HCT116 (cell line): ENCODE measurements around the gene EN2. TPM values are rescaled to one million over a fixed set of nuclear protein-coding genes. Genes with fewer than 3 reads are reported as not detected.

Source experiments
- ATAC-seq: fragments of 200-7000 bp; cut with Tn5 transposase; 2 replicates; pipeline ENCODE4 v1.9.1; 2020; ENCODE audit warnings: mild to moderate bottlenecking, moderate library complexity
- BruUV-seq: library from RNA; stranded (reverse); fragments of 400-500 nt; replicated peaks from 2 replicates; lab custom pipeline; 2021; lab: Mats Ljungman, UMichigan
- CTCF ChIA-PET: fragments of 300-600 bp; sonication (Branson Sonifier 250); formaldehyde crosslinking; loops from one replicate; lab custom pipeline; 2021; ENCODE audit warnings: antibody characterized with exemption; lab: Charles Lee
- POLR2A ChIA-PET: fragments of 300-600, 350-600 bp; sonication (Branson Sonifier 250); formaldehyde crosslinking; loops from one replicate; lab custom pipeline; 2021; ENCODE audit warnings: antibody characterized with exemption; lab: Charles Lee
- RAD21 ChIA-PET, 2 experiments: fragments of 300-600 bp; sonication (Branson Sonifier 250); formaldehyde crosslinking; loops; one replicate each; lab custom pipeline; 2023; ENCODE audit warnings: low total read pairs in 2 of 2; ENCODE audit not compliant: uncharacterized antibody in 2 of 2, unreplicated experiment in 2 of 2, low non-redundant PET in 1 of 2; lab: Charles Lee
- DNase-seq: peaks from one replicate; pipeline ENCODE4 v3.0.0-alpha.2; 2010; ENCODE audit warnings: low read depth, low spot score
- H2AFZ ChIP-seq: fragments of 200-600 bp; shearing (Covaris generic), sonication (generic); 2 replicates; pipeline ENCODE4 v1.6.1; 2017; ENCODE audit warnings: low read depth, mixed run types, mixed read lengths, antibody characterized with exemption, low read length; ENCODE audit not compliant: poor library complexity, severe bottlenecking
- H3K27ac ChIP-seq: 2 replicates; pipeline ENCODE4 v1.5.1; 2012; ENCODE audit warnings: low read depth, low read length
- H3K27me3 ChIP-seq: fragments of 200-600 bp; sonication (generic); 2 replicates; pipeline ENCODE4 v1.6.1; 2016; ENCODE audit warnings: mixed run types, low read length, mixed read lengths; ENCODE audit not compliant: insufficient read depth
- H3K36me3 ChIP-seq, 2 experiments: fragments of 200-500 bp in 1 of 2; fragments of 200-600 bp in 1 of 2; sonication (Bioruptor generic) in 1 of 2; sonication (generic) in 1 of 2; 2 replicates each; pipeline versions ENCODE4 v1.5.1 to v1.6.1; 2014 to 2016; ENCODE audit warnings: low read length in 2 of 2, inconsistent platforms in 1 of 2, mixed read lengths in 1 of 2, mixed run types in 1 of 2; ENCODE audit not compliant: insufficient read depth in 2 of 2, control insufficient read depth in 1 of 2
- H3K4me1 ChIP-seq, 2 experiments: fragments of 200-600 bp in 1 of 2; sonication (generic) in 1 of 2; 2 replicates each; pipeline versions ENCODE4 v1.5.1 to v1.6.1; 2012 to 2017; ENCODE audit warnings: low read length in 2 of 2, inconsistent platforms in 1 of 2, mild to moderate bottlenecking in 1 of 2, mixed read lengths in 1 of 2, mixed run types in 1 of 2, moderate library complexity in 1 of 2; ENCODE audit not compliant: insufficient read depth in 2 of 2, control insufficient read depth in 1 of 2
- H3K4me2 ChIP-seq: fragments of 200-600 bp; sonication (generic); 2 replicates; pipeline ENCODE4 v1.6.1; 2017; ENCODE audit warnings: mixed run types, low read length, mixed read lengths
- H3K4me3 ChIP-seq, 2 experiments: fragments of 200-600 bp in 1 of 2; sonication (generic) in 1 of 2; replicated peaks in 1 of 2; 2 replicates each; pipeline ENCODE4 v1.5.1; 2011 to 2016; ENCODE audit warnings: low read length in 2 of 2, control low read depth in 1 of 2, low read depth in 1 of 2, mild to moderate bottlenecking in 1 of 2, mixed read lengths in 1 of 2, mixed run types in 1 of 2
- H3K79me2 ChIP-seq: fragments of 200-600 bp; sonication (generic); 2 replicates; pipeline ENCODE4 v1.6.1; 2017; ENCODE audit warnings: mild to moderate bottlenecking, mixed run types, low read length, moderate library complexity, mixed read lengths; ENCODE audit not compliant: insufficient read depth
- H3K9ac ChIP-seq: fragments of 200-600 bp; sonication (generic); 2 replicates; pipeline ENCODE4 v1.6.1; 2016; ENCODE audit warnings: low read length, mixed read lengths
- H3K9me2 ChIP-seq: fragments of 200-600 bp; sonication (generic), shearing (Covaris generic); 2 replicates; pipeline ENCODE4 v1.6.1; 2017; ENCODE audit warnings: mixed run types, mild to moderate bottlenecking, moderate library complexity; ENCODE audit not compliant: insufficient read depth
- H3K9me3 ChIP-seq, 2 experiments: fragments of 200-500 bp in 1 of 2; fragments of 200-600 bp in 1 of 2; sonication (Bioruptor generic) in 1 of 2; sonication (generic) in 1 of 2; 2 replicates each; pipeline ENCODE4 v1.6.1; 2014 to 2017; ENCODE audit warnings: low read length in 2 of 2, mixed read lengths in 2 of 2, inconsistent platforms in 1 of 2, low read depth in 1 of 2, mild to moderate bottlenecking in 1 of 2, mixed run types in 1 of 2, moderate library complexity in 1 of 2; ENCODE audit not compliant: control insufficient read depth in 1 of 2, insufficient read depth in 1 of 2
- H4K20me1 ChIP-seq: fragments of 200-600 bp; sonication (generic), shearing (Covaris generic); 2 replicates; pipeline ENCODE4 v1.6.1; 2017; ENCODE audit warnings: mixed run types, mild to moderate bottlenecking, moderate library complexity; ENCODE audit not compliant: insufficient read depth
- CBX3 ChIP-seq: IDR thresholded peaks from 2 replicates; pipeline ENCODE4 v1.6.1; 2012; ENCODE audit warnings: low read depth
- EGR1 ChIP-seq: IDR thresholded peaks from 2 replicates; pipeline ENCODE4 v1.6.1; 2012; ENCODE audit warnings: low read depth
- ELF1 ChIP-seq: IDR thresholded peaks from 2 replicates; pipeline ENCODE4 v1.6.1; 2012; ENCODE audit warnings: low read depth, borderline replicate concordance
- EZH2phosphoT487 ChIP-seq: fragments of 200-600 bp; IDR thresholded peaks from 2 replicates; pipeline ENCODE4 v1.6.1; 2018; ENCODE audit warnings: antibody characterized with exemption, borderline replicate concordance
- FOSL1 ChIP-seq: IDR thresholded peaks from 2 replicates; pipeline ENCODE4 v1.6.1; 2012; ENCODE audit warnings: low read depth
- POLR2A ChIP-seq: IDR thresholded peaks from 2 replicates; pipeline ENCODE4 v1.7.0; 2011; ENCODE audit warnings: borderline replicate concordance; ENCODE audit not compliant: insufficient read depth, insufficient read length; ENCODE audit errors: extremely low read depth
- POLR2AphosphoS5 ChIP-seq: IDR thresholded peaks from 2 replicates; pipeline ENCODE4 v1.6.1; 2011; ENCODE audit warnings: mild to moderate bottlenecking, low read depth, low read length, moderate library complexity
- RAD21 ChIP-seq: IDR thresholded peaks from 2 replicates; pipeline ENCODE4 v1.6.1; 2012; ENCODE audit warnings: low read depth, mild to moderate bottlenecking
- SP1 ChIP-seq: IDR thresholded peaks from 2 replicates; pipeline ENCODE4 v1.6.1; 2012; ENCODE audit warnings: low read depth
- SRF ChIP-seq: IDR thresholded peaks from 2 replicates; pipeline ENCODE4 v1.6.1; 2012; ENCODE audit warnings: low read depth
- YY1 ChIP-seq: IDR thresholded peaks from 2 replicates; pipeline ENCODE4 v1.6.1; 2011; ENCODE audit warnings: low read length, low read depth, moderate library complexity, mild to moderate bottlenecking; ENCODE audit not compliant: insufficient replicate concordance; ENCODE audit errors: extremely low read depth
- ZFX ChIP-seq: fragments of 450-650 bp; IDR thresholded peaks from 2 replicates; pipeline ENCODE4 v1.6.1; 2017
- ZNF274 ChIP-seq: fragments of 200-500 bp; sonication (Bioruptor generic); IDR thresholded peaks from 2 replicates; pipeline ENCODE4 v1.6.1; 2014; ENCODE audit warnings: mild to moderate bottlenecking, low read depth, low read length, inconsistent platforms
- intact Hi-C: fragments of 100-400 bp; cut with micrococcal nuclease; formaldehyde crosslinking; loops from 2 replicates; pipeline ENCODE4 v1.10.0; 2022
- total RNA-seq: library from RNA; stranded (reverse); gene quantifications from one replicate; pipeline ENCODE4 v1.2.1, GENCODE V29; 2021; ENCODE audit not compliant: unreplicated experiment
- TF ChIP-seq, protein P1 (sequence below), 3 experiments: fragments of 200-600 bp in 1 of 3; sonication (generic) in 1 of 3; IDR thresholded peaks in 2 of 3; conservative IDR thresholded peaks in 1 of 3; 2 replicates each; pipeline ENCODE4 v1.5.1; 2012 to 2017; ENCODE audit warnings: low read depth in 2 of 3, low read length in 2 of 3, antibody characterized with exemption in 1 of 3, borderline replicate concordance in 1 of 3, control low read depth in 1 of 3, mild to moderate bottlenecking in 1 of 3, mixed read lengths in 1 of 3, mixed run types in 1 of 3, moderate library complexity in 1 of 3; ENCODE audit not compliant: insufficient read depth in 1 of 3

Gene EN2
- total RNA-seq, 1 experiment from 2014 or later = 0.32 TPM

DNA sequence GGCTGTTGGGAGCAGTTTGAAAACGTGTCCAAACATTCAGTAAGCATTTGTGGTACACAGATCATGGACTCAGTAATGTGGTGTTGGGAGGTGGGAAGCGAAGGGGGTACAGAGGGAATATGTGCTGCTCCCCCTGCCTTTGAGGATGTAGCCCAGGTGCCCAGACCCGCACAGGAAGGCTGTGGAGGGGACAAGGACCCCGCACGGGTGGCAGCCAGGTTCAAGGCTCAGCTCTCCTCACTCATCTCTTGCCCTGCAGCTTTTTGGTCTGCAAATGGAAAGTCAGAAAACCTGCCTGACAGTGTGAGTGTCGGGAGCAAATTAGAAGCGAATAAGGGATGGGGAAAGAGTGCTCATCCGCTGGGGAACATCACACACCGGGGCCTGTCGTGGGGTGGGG is 27.3 kb upstream of the EN2 start:
- Histone ChIP-seq H3K27me3 (peaks cover 29% of the 10 kb centered on the region), H3K79me2 (no peaks in the 10 kb centered on the region), H3K4me1 (no peaks in the 10 kb centered on the region), H2AFZ (no peak overlapping the region), H3K4me3 (no peak overlapping the region), H3K9ac (no peak overlapping the region), H3K4me2 (no peak overlapping the region), H3K27ac (no peak overlapping the region), H3K9me2 (no peaks in the 10 kb centered on the region), H3K9me3 (no peaks in the 10 kb centered on the region), H3K36me3 (no peaks in the 10 kb centered on the region), H4K20me1 (no peaks in the 10 kb centered on the region)
- TF ChIP-seq ZFX (no peak), POLR2A (no peak), SRF (no peak)
- DNase-seq (no peak), ATAC-seq (no peak)
- ChIA-PET RAD21 (no interaction called here), CTCF (no interaction called here), POLR2A (no interaction called here)
- intact Hi-C loops = no loop called here
- BruUV-seq = no TSS peak

DNA sequence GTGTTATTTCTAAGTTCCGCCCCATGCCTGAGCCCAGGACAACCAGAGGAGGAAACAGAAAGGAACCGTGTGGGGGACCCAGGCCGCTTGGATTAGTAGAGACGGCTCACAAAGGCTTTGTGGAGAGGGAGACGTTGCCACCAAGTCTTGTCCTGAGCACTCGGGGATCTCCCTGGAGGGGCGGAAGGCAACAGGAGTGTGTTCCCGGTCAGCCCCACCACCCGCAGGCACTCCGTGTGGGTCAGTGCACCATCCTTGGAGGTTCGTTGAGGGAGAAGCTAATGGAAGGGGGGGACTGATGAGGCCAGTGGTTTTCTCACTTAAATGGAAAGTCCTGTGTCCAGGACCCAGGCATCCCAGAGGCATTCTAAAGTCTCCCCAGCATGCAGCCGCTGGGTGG is 26.7 kb upstream of the EN2 start:
- H3K9me3 ChIP-seq = no peaks in the 10 kb centered on the region
- H3K4me3 ChIP-seq = no peak overlapping the region
- ATAC-seq (no peak), DNase-seq (no peak)
- no peak overlapping the region for H3K9ac ChIP-seq
- H2AFZ ChIP-seq = no peak overlapping the region
- H3K4me2 ChIP-seq = no peak overlapping the region
- RAD21 ChIA-PET = no interaction called here
- peaks cover 24% of the 10 kb centered on the region; the same call in 1 of the 2 replicates for H3K27me3 ChIP-seq
- POLR2A ChIA-PET = no interaction called here
- no peaks in the 10 kb centered on the region for H3K4me1 ChIP-seq
- no peaks in the 10 kb centered on the region for H3K36me3 ChIP-seq
- H4K20me1 ChIP-seq = no peaks in the 10 kb centered on the region
- H3K27ac ChIP-seq = no peak overlapping the region
- TF ChIP-seq ELF1 = no peak
- no peaks in the 10 kb centered on the region for H3K79me2 ChIP-seq
- CTCF ChIA-PET = no interaction called here
- intact Hi-C loops = no loop called here
- BruUV-seq = no TSS peak
- H3K9me2 ChIP-seq = no peaks in the 10 kb centered on the region

DNA sequence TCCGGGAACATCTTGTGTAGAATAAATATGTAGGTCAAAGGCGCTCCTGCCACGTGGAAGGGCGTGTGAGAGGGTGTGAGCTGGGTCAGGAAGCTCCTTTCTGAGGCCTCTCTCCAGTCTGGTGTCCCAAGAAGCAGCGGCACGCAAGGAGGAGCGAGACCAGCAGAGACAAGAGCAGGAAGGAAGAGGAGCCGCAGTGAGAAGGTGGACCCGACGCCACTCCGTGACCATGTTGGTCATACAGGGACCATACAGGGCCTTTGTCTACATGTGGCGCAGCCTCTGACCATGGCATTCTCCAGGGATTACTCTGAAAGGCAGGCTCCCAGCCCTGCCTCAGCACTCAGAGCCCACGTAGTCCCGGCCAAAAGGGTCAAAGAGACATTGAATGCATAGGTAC is 26.2 kb upstream of the EN2 start:
- ATAC-seq (no peak), DNase-seq (no peak)
- intact Hi-C loops = no loop called here
- Histone ChIP-seq H3K27ac (no peak overlapping the region), H3K4me2 (no peak overlapping the region), H3K27me3 (peaks cover 19% of the 10 kb centered on the region; the same call in 1 of the 2 replicates), H3K4me3 (no peak overlapping the region), H2AFZ (no peak overlapping the region), H3K9me2 (no peaks in the 10 kb centered on the region), H3K79me2 (no peaks in the 10 kb centered on the region), H3K4me1 (no peaks in the 10 kb centered on the region), H3K9ac (no peak overlapping the region), H3K36me3 (no peaks in the 10 kb centered on the region), H4K20me1 (no peaks in the 10 kb centered on the region), H3K9me3 (no peaks in the 10 kb centered on the region)
- ChIA-PET CTCF (no interaction called here), POLR2A (no interaction called here), RAD21 (no interaction called here)
- no TSS peak for BruUV-seq
- TF ChIP-seq YY1 (no peak), SRF (no peak), CBX3 (no peak), ZNF274 (no peak), RAD21 (no peak), EZH2phosphoT487 (no peak), FOSL1 (no peak), POLR2AphosphoS5 (no peak), POLR2A (no peak), ZFX (no peak), EGR1 (no peak), SP1 (no peak)
- TF ChIP-seq, protein P1, sequence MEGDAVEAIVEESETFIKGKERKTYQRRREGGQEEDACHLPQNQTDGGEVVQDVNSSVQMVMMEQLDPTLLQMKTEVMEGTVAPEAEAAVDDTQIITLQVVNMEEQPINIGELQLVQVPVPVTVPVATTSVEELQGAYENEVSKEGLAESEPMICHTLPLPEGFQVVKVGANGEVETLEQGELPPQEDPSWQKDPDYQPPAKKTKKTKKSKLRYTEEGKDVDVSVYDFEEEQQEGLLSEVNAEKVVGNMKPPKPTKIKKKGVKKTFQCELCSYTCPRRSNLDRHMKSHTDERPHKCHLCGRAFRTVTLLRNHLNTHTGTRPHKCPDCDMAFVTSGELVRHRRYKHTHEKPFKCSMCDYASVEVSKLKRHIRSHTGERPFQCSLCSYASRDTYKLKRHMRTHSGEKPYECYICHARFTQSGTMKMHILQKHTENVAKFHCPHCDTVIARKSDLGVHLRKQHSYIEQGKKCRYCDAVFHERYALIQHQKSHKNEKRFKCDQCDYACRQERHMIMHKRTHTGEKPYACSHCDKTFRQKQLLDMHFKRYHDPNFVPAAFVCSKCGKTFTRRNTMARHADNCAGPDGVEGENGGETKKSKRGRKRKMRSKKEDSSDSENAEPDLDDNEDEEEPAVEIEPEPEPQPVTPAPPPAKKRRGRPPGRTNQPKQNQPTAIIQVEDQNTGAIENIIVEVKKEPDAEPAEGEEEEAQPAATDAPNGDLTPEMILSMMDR (IDR thresholded peaks at IDR 0.05 in 2 of 3, conservative IDR thresholded peaks at IDR 0.05 in 1 of 3; ENCODE audit: borderline replicate concordance in 1 of 3, insufficient read depth in 1 of 3, low read depth in 2 of 3, low read length in 2 of 3) = no peak
